GM20431 (cell line): Measurements from ENCODE around the gene LMAN2.
"Not testable (repeated sequence)": the region's sequence is repeated elsewhere in the genome, so short reads cannot be mapped to it uniquely, and the experiment has no call there.

Experiments
- in situ Hi-C: fragments of 300-500 bp; cut with MseI, MboI; formaldehyde crosslinking; loops from one replicate; pipeline ENCODE4 v1.15.0; 2020; ENCODE audit warnings: low sequenced_read_pairs; ENCODE audit not compliant: unreplicated experiment

LMAN2 gene

DNA sequence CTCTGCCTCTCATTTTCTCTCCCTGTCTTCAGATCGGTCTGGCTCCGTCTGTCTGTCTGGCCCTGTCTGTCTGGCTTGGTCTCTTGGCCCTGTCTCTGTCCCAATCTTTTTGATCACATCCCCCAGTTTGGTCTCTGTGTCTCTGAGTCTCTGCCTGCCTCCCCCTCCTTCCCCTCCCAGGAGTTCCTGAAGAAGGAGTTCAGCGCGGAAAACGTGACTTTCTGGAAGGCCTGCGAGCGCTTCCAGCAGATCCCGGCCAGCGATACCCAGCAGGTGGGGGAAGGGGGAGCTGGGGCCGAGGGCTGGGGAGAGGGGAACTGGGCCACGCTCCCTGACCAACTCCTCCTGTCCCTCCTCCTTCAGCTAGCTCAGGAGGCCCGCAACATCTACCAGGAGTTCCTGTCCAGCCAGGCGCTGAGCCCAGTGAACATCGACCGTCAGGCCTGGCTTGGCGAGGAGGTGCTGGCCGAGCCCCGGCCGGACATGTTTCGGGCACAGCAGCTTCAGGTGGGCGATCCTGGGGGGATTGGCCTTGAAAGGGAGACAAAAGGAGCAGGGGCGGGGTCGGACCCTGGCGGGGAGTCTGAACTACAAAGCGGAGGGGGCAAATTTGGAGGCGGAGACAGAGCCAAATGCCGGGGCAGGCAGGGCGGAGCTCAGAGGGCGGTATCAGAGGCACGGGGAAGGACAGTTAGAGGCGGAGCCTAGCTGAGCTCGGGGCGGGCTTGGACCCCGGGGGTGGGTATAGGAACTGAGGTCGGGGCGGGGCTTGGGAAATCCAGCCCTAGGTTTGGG, 15.3 kb upstream of the LMAN2 start:
- in situ Hi-C loops: no loop called here

DNA sequence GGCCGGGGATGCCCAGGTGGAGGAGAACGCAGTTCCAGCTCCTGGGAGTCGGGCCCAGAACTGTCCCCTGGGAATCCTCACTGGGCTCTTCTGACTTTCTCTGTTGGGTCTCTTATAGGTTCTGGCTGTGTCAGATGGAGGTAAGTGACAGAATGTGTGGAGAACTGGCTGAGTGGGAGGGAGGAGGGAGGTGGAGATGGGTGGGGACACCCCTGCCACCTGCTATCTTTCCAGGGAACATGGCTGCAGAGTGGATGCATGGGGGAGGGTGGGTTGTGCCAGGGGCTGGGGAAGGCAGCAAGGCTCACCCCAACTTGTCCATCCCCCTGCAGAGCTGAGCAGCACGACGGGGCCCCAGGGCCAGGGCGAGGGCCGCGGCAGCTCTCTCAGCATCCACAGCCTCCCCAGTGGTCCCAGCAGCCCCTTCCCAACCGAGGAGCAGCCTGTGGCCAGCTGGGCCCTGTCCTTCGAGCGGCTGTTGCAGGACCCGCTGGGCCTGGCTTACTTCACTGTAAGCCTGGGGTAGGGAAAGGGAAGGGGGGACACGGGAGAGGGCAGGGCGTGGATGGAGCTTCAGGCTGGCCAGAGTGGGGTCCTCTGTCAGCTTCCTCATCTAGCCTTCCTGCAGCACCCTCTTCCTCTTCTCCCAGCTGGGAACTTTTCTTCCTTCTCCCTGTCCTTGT, 14.5 kb upstream of the LMAN2 start:
- in situ Hi-C loops: no loop called here

DNA sequence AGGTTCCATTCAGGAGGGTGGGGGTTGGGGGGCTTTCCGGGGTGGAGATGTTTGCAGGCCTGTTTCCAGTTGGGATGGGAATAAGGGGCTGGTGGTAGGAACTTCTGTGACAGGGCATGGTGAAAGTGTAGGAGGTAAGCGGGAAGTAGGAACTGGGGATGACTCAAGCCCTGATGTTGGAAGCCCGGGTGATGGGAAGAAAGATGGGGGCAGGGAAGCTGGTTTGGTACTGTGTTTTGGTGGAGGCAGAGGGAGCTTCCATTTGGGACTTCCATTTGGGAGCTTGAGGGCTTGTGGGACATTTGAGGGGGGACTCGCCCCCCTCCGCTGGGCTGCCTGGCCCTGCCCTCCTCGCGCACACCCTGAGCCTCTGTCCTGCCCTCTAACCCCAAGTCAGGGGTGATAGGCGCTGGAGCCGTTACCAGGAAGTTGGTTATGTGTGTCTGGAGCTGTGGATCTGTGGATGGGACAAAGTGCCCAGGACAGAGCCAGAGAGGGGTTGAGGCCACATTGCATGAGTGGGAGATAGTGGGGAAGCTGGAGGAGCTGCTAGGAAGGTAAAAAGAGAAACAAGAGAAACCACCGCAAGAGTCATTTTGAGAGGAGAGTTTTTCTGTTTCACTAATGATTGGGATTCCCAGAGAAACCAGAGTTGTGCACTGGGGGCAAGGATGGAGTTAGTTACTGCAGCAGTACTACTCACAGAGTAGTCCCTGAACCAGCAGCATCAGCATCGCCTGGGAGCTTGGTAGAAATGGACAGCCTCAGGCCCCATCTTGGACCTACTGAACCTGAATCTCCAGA, 12.9 kb upstream of the LMAN2 start:
- in situ Hi-C loops: no loop called here

DNA sequence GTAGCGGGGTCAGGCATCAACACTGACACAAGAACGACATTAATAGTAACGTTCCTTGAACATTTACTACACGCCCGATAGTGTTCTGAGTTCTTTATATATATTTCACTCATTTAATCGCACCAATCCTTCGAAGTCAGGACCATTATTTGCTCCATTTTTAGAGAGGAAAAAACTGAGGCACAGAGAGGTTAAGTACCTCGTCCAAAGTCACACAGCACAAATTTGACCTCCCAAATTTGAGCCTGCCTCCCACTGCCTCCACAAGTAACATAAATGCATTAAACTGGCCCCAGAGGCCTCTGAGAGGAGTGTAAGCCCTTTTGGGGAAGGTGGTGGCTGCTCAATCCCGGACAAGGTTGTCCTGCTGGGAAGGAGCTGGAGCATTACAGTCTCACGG, 12.1 kb upstream of the LMAN2 start:
- in situ Hi-C loops: no loop called here

DNA sequence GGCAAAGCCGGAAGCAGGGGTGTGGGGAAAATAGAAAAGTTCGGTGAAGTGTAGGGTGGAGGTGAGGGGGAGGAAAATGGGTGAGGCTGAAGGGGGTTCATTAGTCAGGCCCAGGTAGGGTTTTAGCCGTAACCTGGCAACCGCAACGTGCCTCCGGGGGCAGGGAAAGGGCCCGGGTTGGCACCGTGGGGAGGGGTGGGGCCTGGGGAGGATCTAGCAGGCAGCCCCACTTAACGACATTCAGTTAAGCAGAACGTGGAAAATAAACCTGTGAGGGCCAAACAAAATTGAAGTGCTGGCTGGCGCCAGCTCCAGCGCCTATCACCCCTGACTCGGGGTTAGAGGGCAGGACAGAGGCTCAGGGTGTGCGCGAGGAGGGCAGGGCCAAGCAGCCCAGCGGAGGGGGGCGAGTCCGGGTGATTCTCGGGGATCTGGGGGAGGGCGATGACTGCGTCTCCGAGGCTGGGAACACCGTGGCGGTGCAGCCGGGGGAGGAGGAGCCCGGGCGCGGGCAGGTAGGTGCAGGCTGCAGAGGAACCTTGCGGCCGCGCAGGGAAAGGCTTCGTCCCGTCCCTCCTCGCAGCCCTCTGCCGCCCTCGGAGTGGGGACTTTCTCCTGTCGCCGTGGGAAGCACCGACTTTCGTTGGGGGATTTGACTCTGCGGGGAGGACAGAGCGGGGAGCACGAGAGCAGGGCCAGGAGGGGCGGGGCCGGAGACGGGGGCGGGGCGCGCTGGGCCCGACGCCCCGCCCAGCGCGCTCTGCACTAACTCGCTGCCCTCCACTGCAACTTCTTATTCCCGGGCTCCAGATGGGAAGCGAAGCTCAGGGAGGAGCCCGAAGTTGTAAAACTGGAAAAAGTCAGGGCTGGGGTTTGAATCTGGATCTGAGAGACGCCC, 11.4 kb upstream of the LMAN2 start:
- in situ Hi-C loops: no loop called here

DNA sequence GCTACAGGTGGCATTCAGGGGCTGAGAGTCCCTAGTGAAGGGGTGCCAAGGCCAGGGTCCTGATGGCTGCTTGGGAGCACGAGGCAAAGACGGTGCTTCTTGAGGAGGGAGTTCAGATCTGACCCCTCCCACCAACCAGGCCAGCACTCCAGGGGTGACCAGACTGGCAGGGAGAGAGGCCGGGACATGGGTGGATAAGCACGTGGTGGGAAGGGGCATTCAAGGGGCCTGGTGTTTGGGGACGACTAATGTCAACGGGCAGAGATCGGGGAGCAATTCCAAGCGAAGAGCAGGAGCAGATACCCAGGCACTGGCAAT, 10.8 kb upstream of the LMAN2 start:
- in situ Hi-C loops: no loop called here

DNA sequence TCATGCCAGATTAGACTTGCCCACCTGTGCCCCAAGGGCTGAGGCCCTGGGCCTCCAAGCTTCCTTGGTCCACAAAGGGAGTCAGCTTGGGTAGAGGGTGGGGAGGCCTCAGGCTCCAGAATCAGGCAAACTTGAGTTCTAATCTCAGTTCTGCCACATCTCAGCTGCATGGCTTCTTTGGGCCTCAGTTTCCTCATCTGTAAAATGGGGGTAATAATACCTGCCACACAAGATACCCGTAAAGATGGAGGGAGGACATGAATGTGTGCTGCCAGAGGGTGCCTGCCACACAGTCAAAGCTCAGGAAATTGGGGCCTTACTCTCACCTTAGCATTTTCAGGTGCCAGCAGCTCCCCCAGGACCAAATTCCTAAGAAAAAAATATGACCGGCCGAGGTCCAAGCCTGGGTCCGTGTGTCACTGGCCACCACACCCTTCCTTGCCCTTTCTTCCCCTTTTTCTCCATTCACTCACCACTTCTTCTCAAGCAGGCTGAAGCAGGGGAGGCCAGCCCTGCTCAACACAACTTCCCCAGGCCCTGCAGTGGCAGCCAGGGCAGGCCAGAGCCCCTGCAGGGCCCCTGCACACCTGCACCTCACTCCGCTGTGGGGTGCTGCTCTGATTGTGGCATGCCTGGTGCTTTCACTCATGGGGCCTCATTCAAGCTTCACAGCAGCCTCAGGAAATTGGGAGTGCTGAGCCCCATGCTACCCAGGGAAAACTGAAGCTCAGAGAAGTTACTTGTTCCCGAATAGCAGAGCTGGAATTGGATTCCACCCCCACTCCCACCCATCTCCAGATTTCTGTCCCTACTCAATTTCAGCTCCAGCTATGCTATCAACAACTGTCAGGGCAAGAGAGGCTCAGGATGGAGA, 10.2 kb upstream of the LMAN2 start:
- in situ Hi-C loops: no loop called here

DNA sequence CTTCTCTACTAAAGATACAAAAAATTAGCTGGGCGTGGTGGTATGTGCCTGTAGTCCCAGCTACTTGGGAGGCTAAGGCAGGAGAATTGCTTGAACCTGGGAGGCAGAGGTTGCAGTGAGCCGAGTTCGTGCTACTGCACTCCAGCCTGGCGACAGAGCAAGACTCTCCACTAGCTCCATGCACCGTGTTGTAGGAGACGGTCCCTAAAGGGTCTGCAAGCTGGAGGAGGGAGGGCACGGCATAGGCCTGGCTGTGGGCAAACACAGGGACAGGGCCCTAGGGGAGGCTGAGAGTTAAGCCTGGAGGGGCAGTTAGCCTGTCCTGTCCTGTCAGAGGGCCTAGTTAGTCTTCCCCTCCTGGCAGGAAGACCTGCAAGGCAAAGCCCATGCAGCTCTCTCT, 9.3 kb upstream of the LMAN2 start:
- in situ Hi-C loops: not testable (repeated sequence)

DNA sequence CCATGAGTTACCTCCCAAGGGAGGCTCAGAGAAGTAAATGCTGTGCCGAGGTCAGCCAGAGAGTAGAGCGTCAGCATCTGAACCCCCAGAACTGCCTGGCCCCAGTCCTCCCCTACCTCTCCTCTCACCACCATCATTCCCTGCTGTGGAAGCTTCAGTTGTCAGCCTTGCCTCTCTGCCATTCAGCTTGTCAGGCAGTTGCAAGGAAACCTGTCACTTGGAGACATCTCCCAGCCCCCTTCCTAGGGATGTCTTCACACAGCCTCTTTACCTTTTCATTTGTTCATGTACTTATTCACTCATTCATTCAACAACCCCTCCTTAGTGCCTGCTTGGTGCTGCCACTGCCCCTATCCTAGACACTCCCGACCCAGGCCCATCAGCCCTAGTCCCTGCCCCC, 8.4 kb upstream of the LMAN2 start:
- in situ Hi-C loops: no loop called here

DNA sequence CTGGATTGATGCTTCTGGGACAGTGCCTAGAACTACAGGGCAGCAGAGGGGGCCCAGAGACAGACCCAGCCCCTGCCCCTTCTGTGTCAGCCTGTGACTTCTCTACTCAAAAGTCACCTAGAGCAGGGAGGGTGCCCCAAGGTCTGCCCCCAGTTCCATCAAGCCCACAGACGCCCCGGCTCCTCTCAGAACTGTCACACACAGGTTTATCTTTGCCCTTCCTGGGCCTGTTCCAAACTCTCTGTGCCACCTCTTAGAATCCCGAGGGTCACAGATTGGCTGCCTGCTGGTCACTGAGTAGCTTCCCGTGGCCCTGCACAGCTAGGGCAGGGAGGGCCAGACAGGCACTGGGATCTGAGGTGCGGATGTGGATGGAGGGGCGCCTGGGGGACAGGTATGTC, 8.0 kb upstream of the LMAN2 start:
- in situ Hi-C loops: no loop called here

DNA sequence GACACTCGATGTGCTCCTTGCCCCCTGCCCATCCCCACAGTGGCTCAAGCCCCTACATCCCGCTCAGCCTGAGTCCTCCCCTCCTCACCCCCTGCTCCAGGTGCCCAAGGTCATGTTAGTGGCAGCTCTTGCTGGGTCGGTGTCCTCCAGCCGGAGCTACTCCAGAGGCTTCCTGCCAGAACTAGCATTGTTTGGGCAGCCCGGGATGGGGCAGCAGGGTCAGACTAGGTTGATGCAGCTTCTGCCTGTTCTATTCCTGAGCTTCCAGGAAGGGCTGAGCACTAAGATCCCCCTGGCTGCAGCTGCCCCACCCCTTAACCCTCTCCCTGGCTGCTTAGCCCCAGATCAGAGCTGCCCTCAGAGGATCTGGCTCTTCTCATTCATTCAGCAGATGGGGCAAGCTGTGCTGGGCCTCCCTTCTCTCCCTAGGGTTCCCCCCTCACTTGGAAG, 6.9 kb upstream of the LMAN2 start:
- in situ Hi-C loops: no loop called here

DNA sequence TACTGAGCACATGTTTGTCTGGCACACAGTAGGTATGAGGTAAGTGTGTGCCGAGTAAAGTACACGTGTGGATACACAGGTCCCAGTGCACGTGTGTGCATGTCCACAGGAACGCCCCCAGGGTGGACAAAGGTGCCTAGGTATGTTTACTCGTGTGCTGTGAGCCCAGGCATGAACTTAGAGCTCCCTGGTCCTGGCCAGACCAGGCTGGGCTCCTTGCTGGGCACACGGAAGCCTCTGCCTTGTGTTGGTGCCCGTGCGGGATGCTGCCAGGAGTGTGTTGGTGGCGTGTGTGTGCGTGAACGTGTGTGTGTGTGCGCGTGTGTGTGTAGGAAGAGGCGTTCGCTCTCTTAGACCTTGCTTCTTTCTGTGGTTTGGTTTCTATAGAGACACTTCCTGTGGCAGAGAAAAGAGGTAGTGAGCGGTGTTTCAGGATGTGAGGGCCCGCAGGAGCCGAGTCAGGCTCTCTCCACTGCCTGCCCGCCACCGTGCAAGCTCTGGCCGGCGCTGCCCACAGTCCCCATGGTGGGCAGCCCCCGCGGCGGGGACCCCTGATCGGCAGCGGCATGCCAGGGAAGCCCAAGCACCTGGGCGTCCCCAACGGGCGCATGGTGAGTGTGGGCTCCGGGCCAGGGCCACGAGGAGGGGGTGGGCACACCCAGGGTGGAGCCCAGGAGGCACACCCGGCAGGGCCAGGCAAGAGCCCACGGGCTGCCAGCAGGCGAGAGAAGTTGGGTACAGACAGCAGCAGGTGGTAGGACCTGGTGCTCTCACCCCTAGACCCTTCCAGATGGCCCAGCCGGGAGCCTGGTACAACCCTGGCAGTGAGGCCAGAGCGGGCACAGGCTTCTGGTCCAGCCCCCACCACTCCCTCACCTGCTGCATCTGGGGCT, 6.2 kb upstream of the LMAN2 start, which contains the start of gene RGS14:
Gene RGS14 (plus strand): TSS at position 466 of the 893 bp plus-strand sequence. CDS start 101 bp downstream, at position 567.
- in situ Hi-C loops: no loop called here

DNA sequence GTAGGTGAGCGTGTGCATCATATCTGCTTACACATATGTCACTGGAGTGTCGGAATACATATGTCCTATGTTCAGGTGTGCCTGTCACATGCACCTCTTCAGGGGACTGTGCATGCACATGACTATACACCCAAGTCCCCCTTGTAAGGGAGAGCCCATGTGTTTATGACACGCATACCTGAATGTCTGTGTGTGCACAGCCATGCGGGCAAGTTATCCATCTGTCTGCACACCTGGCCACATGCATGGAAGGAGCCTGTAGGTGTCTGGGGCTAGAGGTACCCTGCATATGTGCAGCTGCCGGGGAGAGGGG, 5.6 kb upstream of the LMAN2 start:
- in situ Hi-C loops: no loop called here

DNA sequence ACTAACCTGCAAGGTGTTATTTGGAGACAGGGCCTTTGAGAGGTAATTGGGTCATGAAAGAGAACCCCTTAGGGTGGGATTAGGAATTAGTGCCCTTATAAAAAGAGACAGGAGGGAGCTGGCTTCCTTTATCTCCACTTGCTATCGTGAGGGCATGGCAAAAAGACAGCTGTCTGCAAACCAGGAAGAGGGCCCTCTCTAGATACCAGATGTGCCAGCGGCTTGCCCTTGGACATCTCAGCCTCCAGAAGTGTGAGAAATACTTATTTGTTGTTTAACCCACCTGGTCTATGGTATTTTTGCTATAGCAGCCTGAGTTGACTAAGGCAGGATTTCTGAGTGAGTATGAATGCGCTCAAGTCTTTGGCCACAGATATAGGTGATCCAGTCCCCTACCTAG, 5.3 kb upstream of the LMAN2 start:
- in situ Hi-C loops: no loop called here

DNA sequence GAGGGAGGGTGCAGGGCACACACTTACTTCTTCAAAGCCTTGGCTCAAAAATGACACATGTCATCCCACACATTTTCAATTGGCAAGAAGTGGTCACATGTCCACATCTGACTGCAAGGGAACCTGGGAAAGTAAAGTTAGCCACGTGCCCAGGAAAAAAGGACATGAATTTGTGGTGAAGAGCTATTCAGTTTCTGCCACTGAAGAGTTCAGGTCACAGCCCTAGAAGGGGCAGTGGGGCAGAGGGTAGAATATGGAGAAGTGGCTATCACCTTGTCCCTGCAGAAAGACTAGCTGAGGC, 4.3 kb upstream of the LMAN2 start:
- in situ Hi-C loops: no loop called here

DNA sequence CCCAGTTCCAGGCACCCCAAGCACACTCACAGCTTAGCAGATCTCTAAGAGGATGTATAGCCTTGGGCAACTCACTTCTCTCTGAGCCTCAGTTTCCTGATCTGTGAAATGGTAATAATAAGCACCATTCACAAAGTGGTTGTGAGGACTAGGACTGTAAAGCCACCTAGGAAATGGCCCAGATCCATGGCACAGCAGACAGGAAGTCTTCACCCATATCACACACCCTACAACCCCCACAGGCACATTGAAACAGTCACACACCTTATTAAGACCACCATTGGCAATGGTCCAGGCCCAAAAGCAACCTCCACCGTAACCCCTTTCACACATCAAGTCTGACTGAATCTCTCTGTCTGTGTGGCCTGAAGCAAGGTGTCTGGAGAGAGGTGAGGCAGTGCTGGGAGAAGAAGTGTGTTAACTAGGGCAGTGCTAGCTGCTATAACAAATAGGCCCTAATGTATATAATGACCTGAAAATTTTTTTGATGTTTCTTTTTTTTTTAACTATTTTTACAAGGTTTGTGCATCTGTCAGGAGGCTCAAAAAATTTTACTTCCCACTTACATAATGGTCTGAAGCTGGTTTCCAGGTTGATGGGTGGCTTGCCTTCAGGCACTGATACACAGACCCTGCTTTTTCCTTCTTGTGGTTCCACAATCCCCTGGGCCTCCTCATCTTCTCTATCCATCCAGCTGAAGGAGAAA, 3.8 kb upstream of the LMAN2 start:
- in situ Hi-C loops: no loop called here

DNA sequence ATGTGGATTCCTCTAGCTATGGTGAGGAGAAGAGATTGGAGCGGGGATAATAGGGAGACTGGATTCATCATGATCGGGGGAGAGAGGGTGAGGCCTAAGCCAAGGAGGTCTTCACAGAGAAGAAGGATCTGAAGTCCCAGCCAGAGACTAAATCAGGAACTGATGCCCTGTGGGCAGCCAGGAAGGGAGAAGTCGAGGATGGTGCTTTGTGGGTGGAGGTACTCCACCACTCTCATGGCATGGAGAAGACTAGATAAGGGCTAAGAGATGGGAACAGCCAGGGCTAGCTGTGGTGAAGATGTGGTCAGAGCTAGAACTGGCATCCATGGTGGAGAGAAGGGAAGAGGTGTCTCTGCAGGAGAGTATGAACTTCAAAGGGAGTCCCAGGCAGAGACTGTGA, 3.2 kb upstream of the LMAN2 start:
- in situ Hi-C loops: no loop called here

DNA sequence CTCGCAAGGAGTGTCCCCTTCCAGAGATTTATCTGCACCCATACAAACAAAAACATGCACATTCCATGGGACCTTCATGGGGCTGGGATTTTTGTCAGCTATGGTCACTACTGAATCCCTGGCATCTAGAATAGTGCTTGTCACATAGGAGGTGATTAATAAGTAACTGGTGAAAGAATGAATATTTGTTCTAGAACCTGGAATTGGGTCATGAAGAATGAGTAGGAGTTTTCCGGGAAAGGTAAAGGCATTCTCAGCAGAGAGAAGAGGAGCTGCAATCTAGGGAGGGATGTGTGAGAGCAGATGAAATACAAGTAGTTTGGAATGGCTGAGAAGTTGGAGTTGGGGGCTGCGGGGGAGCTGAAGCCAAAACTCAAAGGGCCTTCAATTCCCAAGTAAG, 2.8 kb upstream of the LMAN2 start:
- in situ Hi-C loops: no loop called here
